Subcutaneous abdominal adipose tissue (tissue), 5 donors: ENCODE data around the gene OAS2.

ENCODE experiments used
- H3K27ac ChIP-seq: one replicate; pipeline ENCODE4 v1.7.0; 2013; ENCODE audit warnings: low read depth, mild to moderate bottlenecking, inconsistent platforms, low read length, moderate library complexity
- H3K27me3 ChIP-seq, 5 donors: one replicate each; pipeline ENCODE4 v1.7.0; 2013; ENCODE audit warnings: low read length in 5 of 5, inconsistent platforms in 1 of 5; ENCODE audit not compliant: control insufficient read depth in 5 of 5, insufficient read depth in 4 of 5
- H3K36me3 ChIP-seq, 5 donors: one replicate each; pipeline ENCODE4 v1.7.0; 2013; ENCODE audit warnings: low read length in 5 of 5; ENCODE audit not compliant: control insufficient read depth in 5 of 5, insufficient read depth in 5 of 5
- H3K4me1 ChIP-seq, 5 donors: one replicate each; pipeline ENCODE4 v1.7.0; 2013; ENCODE audit warnings: low read length in 5 of 5, mild to moderate bottlenecking in 3 of 5, moderate library complexity in 1 of 5; ENCODE audit not compliant: control insufficient read depth in 5 of 5, insufficient read depth in 5 of 5
- H3K4me3 ChIP-seq, 5 donors: one replicate each; pipeline ENCODE4 v1.7.0; 2013; ENCODE audit warnings: low read length in 5 of 5, low read depth in 1 of 5
- H3K9ac ChIP-seq, 5 donors: one replicate each; pipeline ENCODE4 v1.7.0; 2013; ENCODE audit warnings: low read length in 5 of 5, mild to moderate bottlenecking in 4 of 5, moderate library complexity in 3 of 5
- H3K9me3 ChIP-seq, 5 donors: one replicate each; pipeline ENCODE4 v1.7.0; 2013; ENCODE audit warnings: low read length in 5 of 5; ENCODE audit not compliant: control insufficient read depth in 5 of 5
- donor health status: healthy.
- donor health status: healthy.
- donor health status: healthy.
- donor health status: healthy.
- donor health status: healthy.

Gene OAS2

GRCh38 chr12:112937741-112938719 is 40.3 kb upstream of the OAS2 start, which contains the start of gene OAS3:
Gene OAS3, plus strand, starts transcription at chr12:112938474. Its CDS starts 57 bp downstream, at chr12:112938531.
- peaks cover 0 to 7% (median 4%) of the 10 kb centered on the region in 5 donors for H3K36me3 ChIP-seq
- peak within 1 kb of the TSS; percentile 73 to 92 (median 81) for H3K4me3 ChIP-seq
- no peaks in the 10 kb centered on the region for H3K9me3 ChIP-seq
- peaks cover 3 to 25% (median 15%) of the 10 kb centered on the region in 5 donors for H3K4me1 ChIP-seq
- H3K9ac ChIP-seq = peak within 1 kb of the TSS; percentile 71 to 97 (median 81)
- no peaks in the 10 kb centered on the region for H3K27me3 ChIP-seq
- peak within 1 kb of the TSS; percentile 64 for H3K27ac ChIP-seq

GRCh38 chr12:112938751-112939150 is 39.6 kb upstream of the OAS2 start:
- Histone ChIP-seq H3K4me3 (peak overlapping the region; percentile 73 to 92 (median 77)), H3K27me3 (no peaks in the 10 kb centered on the region), H3K9ac (peak overlapping the region; percentile 57 to 97 (median 81)), H3K27ac (peak overlapping the region; percentile 64), H3K36me3 (peaks cover 0 to 8% (median 5%) of the 10 kb centered on the region in 5 donors), H3K4me1 (peaks cover 3 to 25% (median 15%) of the 10 kb centered on the region in 5 donors), H3K9me3 (no peaks in the 10 kb centered on the region)

- Histone ChIP-seq H3K4me1 (peaks cover 3 to 25% (median 15%) of the 10 kb centered on the region in 5 donors), H3K9ac (peak overlapping the region in 1 of 5 donors; percentile 40), H3K9me3 (no peaks in the 10 kb centered on the region), H3K4me3 (peak overlapping the region in 4 of 5 donors; percentile 17 to 88 (median 60)), H3K27ac (no peak overlapping the region), H3K27me3 (no peaks in the 10 kb centered on the region), H3K36me3 (peaks cover 0 to 19% (median 14%) of the 10 kb centered on the region in 5 donors)
Observed at GRCh38 chr12:112939761-112940381, 38.4 kb upstream of the OAS2 start.

- no peak overlapping the region for H3K9ac ChIP-seq
- H3K27me3 ChIP-seq = no peaks in the 10 kb centered on the region
- no peak overlapping the region for H3K4me3 ChIP-seq
- H3K4me1 ChIP-seq = peaks cover 3 to 25% (median 15%) of the 10 kb centered on the region in 5 donors
- H3K36me3 ChIP-seq = peaks cover 2 to 29% (median 28%) of the 10 kb centered on the region in 5 donors
- no peak overlapping the region for H3K27ac ChIP-seq
- H3K9me3 ChIP-seq = no peaks in the 10 kb centered on the region
Observed at GRCh38 chr12:112941528-112942335, 36.6 kb upstream of the OAS2 start.

GRCh38 chr12:112942572-112942971 is 35.7 kb upstream of the OAS2 start:
- H3K4me3 ChIP-seq = no peak overlapping the region
- H3K27ac ChIP-seq = no peak overlapping the region
- H3K27me3 ChIP-seq = no peaks in the 10 kb centered on the region
- no peaks in the 10 kb centered on the region for H3K9me3 ChIP-seq
- H3K36me3 ChIP-seq = peaks cover 3 to 38% (median 32%) of the 10 kb centered on the region in 5 donors
- H3K4me1 ChIP-seq = peaks cover 3 to 25% (median 15%) of the 10 kb centered on the region in 5 donors
- H3K9ac ChIP-seq = no peak overlapping the region

GRCh38 chr12:112944024-112944690 is 34.2 kb upstream of the OAS2 start:
- Histone ChIP-seq H3K36me3 (peaks cover 3 to 50% (median 45%) of the 10 kb centered on the region in 5 donors), H3K9ac (no peak overlapping the region), H3K27ac (no peak overlapping the region), H3K4me1 (peaks cover 3 to 14% (median 7%) of the 10 kb centered on the region in 5 donors), H3K4me3 (no peak overlapping the region), H3K27me3 (no peaks in the 10 kb centered on the region), H3K9me3 (no peaks in the 10 kb centered on the region)

- H3K9me3 ChIP-seq = no peaks in the 10 kb centered on the region
- no peak overlapping the region for H3K4me3 ChIP-seq
- peaks cover 0 to under 1% (median 0%) of the 10 kb centered on the region in 5 donors for H3K4me1 ChIP-seq
- no peaks in the 10 kb centered on the region for H3K27me3 ChIP-seq
- peaks cover 3 to 61% (median 48%) of the 10 kb centered on the region in 5 donors for H3K36me3 ChIP-seq
- no peak overlapping the region for H3K27ac ChIP-seq
- H3K9ac ChIP-seq = no peak overlapping the region
Observed at GRCh38 chr12:112945515-112945914, 32.8 kb upstream of the OAS2 start.

GRCh38 chr12:112946236-112947000 is 31.9 kb upstream of the OAS2 start:
- H3K9me3 ChIP-seq = no peaks in the 10 kb centered on the region
- H3K4me1 ChIP-seq = no peaks in the 10 kb centered on the region
- no peak overlapping the region for H3K4me3 ChIP-seq
- no peaks in the 10 kb centered on the region for H3K27me3 ChIP-seq
- H3K27ac ChIP-seq = no peak overlapping the region
- peaks cover 8 to 67% (median 55%) of the 10 kb centered on the region in 5 donors for H3K36me3 ChIP-seq
- no peak overlapping the region for H3K9ac ChIP-seq
